ENCODE results near the gene ACKR1. TPM values are rescaled to one million over a fixed set of nuclear protein-coding genes. Genes with fewer than 3 reads are reported as not detected.
A peak's percentile ranks its signal among the peaks of the same experiment; 100 is the strongest.

ACKR1 gene
- total and polyA plus RNA-seq, 2 of the 13 experiments (the other 11 are each of a cell fraction or from before 2014, with no cell fraction given) = not detected

- TF ChIP-seq ZSCAN29 (CRISPR knock-in tag; conservative IDR thresholded peaks at IDR 0.05) (no peak), ZNF564 (CRISPR knock-in tag; IDR thresholded peaks at IDR 0.05) (peak; percentile 82; the same call in 1 of the 2 replicates), ATF4 (CRISPR knock-in tag; IDR thresholded peaks at IDR 0.05) (peak in 1 of 2 experiments; percentile 38; a peak in 1 of 4 replicates), GLI4 (CRISPR knock-in tag; IDR thresholded peaks at IDR 0.05; ENCODE audit: borderline replicate concordance) (peak; percentile 93; the same call in 1 of the 2 replicates), ZNF441 (CRISPR knock-in tag; IDR thresholded peaks at IDR 0.05; ENCODE audit: borderline replicate concordance) (peak; percentile 97), TFDP2 (CRISPR knock-in tag; IDR thresholded peaks at IDR 0.05) (peak; percentile 54; the same call in 1 of the 2 replicates), ZNF296 (CRISPR knock-in tag; conservative IDR thresholded peaks at IDR 0.05) (peak; percentile 82; the same call in 1 of the 2 replicates), YY1 (IDR thresholded peaks at IDR 0.05; ENCODE audit: insufficient read depth, insufficient replicate concordance, low read depth, low read length) (no peak), CERS6 (CRISPR knock-in tag; IDR thresholded peaks at IDR 0.05) (peak; percentile 90; the same call in 1 of the 2 replicates), ZNF496 (CRISPR knock-in tag; IDR thresholded peaks at IDR 0.05; ENCODE audit: insufficient replicate concordance) (no peak), HMG20A (CRISPR knock-in tag; IDR thresholded peaks at IDR 0.05; ENCODE audit: borderline replicate concordance) (peak; percentile 84), ISL2 (CRISPR knock-in tag; IDR thresholded peaks at IDR 0.05) (peak; percentile 80), ZBTB37 (CRISPR knock-in tag; IDR thresholded peaks at IDR 0.05) (no peak; the same call in 1 of the 2 replicates), KDM2A (CRISPR knock-in tag; IDR thresholded peaks at IDR 0.05; ENCODE audit: borderline replicate concordance, low read depth) (peak; percentile 48; the same call in 1 of the 2 replicates), ONECUT2 (CRISPR knock-in tag; IDR thresholded peaks at IDR 0.05) (peak; percentile 71), ZNF547 (CRISPR knock-in tag; IDR thresholded peaks at IDR 0.05) (no peak), CSRNP2 (CRISPR knock-in tag; conservative IDR thresholded peaks at IDR 0.05; ENCODE audit: low read depth) (0 out of 2 replicates have a peak, but pooled peaks have one; percentile 65), KDM6A (CRISPR knock-in tag; IDR thresholded peaks at IDR 0.05; ENCODE audit: low read depth) (no peak), RCOR2 (CRISPR knock-in tag; IDR thresholded peaks at IDR 0.05) (0 out of 2 replicates have a peak, but pooled peaks have one; percentile 52), ZBTB21 (CRISPR knock-in tag; IDR thresholded peaks at IDR 0.05) (peak; percentile 87; the same call in 1 of the 2 replicates), ZSCAN22 (CRISPR knock-in tag; IDR thresholded peaks at IDR 0.05) (no peak), ZNF253 (CRISPR knock-in tag; IDR thresholded peaks at IDR 0.05; ENCODE audit: borderline replicate concordance) (no peak), ZNF207 (IDR thresholded peaks at IDR 0.05; ENCODE audit: borderline replicate concordance) (no peak), ELF4 (CRISPR knock-in tag; IDR thresholded peaks at IDR 0.05; ENCODE audit: borderline replicate concordance) (0 out of 2 replicates have a peak, but pooled peaks have one; percentile 53)
Observed at GRCh38 chr1:159177272-159177907, 27.3 kb upstream of the ACKR1 start (continued).

Data from HepG2 (cell line).